ENCODE results near the gene XCL2. TPM values are rescaled to one million over a fixed set of nuclear protein-coding genes. Genes with fewer than 3 reads are reported as not detected.
A peak's percentile ranks its signal among the peaks of the same experiment; 100 is the strongest.
"Not testable (repeated sequence)": the region's sequence is repeated elsewhere in the genome, so short reads cannot be mapped to it uniquely, and the experiment has no call there.

XCL2 gene
- polyA plus RNA-seq, 2 of the 4 experiments (the other 2 are of a cell fraction) = not detected

DNA sequence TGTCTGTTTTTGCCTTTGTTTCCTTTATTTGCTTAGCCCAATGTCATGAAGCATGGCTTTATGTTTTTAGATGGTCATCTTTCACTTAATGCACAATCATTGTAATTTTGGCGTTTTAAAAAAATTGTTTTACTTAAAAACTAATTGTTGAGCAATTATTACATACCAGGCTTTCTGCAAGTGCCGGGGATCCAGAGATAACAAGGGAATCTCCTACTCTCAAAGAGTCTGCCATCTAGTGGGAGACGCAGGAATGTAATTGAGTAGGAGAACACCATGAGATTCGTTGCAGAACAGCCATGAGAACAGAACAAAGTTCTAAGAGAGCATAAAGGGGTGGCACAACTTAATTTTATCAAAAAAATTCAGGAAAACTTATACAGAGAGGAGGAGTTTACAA lies 30.4 kb upstream of the XCL2 start:
- CTCF ChIA-PET = interaction anchor here (0.7 to 2.3 kb wide), 2 partner anchors 135 to 232 kb away, joined by 3 to 9 read pairs; no protein-coding TSS in a partner anchor
- H3K4me3 ChIP-seq, H3K4me1 ChIP-seq, H3K27ac ChIP-seq, H3K4me2 ChIP-seq, H3K9me3 ChIP-seq, POLR2A ChIA-PET: not testable (repeated sequence)
- peak in 1 of 2 experiments; percentile 44 for DNase-seq (ENCODE audit: low read depth in 1 of 2, low spot score in 1 of 2)
- FAIRE-seq = peak; percentile 100
- ATAC-seq = peak; percentile 87 to 89
- TF ChIP-seq RAD21 (conservative IDR thresholded peaks at IDR 0.05 in 1 of 2, IDR thresholded peaks at IDR 0.05 in 1 of 2) = peak; percentile 40 to 59
- peak in 1 of 2 experiments; percentile 32; a peak in 1 of 4 replicates for TF ChIP-seq CEBPB (IDR thresholded peaks at IDR 0.05)
- TF ChIP-seq SMC3 (IDR thresholded peaks at IDR 0.05) = peak; percentile 65
- TF ChIP-seq, protein P1, sequence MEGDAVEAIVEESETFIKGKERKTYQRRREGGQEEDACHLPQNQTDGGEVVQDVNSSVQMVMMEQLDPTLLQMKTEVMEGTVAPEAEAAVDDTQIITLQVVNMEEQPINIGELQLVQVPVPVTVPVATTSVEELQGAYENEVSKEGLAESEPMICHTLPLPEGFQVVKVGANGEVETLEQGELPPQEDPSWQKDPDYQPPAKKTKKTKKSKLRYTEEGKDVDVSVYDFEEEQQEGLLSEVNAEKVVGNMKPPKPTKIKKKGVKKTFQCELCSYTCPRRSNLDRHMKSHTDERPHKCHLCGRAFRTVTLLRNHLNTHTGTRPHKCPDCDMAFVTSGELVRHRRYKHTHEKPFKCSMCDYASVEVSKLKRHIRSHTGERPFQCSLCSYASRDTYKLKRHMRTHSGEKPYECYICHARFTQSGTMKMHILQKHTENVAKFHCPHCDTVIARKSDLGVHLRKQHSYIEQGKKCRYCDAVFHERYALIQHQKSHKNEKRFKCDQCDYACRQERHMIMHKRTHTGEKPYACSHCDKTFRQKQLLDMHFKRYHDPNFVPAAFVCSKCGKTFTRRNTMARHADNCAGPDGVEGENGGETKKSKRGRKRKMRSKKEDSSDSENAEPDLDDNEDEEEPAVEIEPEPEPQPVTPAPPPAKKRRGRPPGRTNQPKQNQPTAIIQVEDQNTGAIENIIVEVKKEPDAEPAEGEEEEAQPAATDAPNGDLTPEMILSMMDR (IDR thresholded peaks at IDR 0.05) = peak; percentile 48
- 3% methylated on average over 4 of the region's 4 CpGs for WGBS (ENCODE audit: missing lambda C conversion rate)

DNA sequence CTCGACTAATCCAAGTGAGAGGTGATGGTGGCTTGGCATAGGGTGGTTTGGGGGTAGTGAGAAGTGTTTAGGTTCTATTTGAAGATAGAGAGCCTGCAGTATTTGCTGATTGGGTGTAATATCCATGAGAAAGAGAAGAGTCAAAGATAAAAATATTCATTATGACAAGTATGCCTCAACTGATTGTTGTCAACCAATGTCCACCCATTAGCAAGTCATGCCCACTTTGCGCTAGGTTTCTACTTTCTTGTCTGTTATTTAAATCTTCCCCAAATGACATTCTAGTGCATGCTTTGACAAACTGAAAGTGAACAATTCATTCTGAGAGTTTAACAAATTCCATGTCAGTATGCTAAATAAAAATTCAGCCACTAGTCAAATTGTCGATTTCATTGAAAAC lies 28.8 kb upstream of the XCL2 start:
- FAIRE-seq = no peak
- no peaks in the 10 kb centered on the region for H3K9me3 ChIP-seq

DNA sequence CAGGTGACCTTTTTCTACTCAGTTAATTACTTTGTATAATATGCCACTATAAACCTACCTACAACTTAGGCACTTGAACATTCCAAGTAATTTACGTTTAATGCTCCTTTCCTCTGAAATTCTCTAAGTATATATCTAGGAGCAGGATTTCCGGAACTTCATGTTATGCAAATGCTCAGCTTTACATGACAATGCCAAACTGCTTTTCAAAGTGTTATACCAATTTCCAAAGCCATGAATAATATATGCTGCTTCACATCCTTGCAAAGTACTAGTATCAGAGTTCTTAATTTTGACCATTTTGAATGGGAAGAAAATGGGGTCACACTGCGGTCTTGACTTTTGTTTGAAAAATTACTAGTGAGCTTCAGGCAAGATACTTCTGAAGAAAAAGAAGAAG lies 26.9 kb upstream of the XCL2 start:
- 60% methylated on average over 3 of the region's 3 CpGs for WGBS (ENCODE audit: missing lambda C conversion rate)
- no peak overlapping the region for H3K4me3 ChIP-seq
- DNase-seq (ENCODE audit: low read depth in 1 of 2, low spot score in 1 of 2) (no peak), FAIRE-seq (no peak), ATAC-seq (no peak)
- no peak overlapping the region for H3K27ac ChIP-seq
- POLR2A ChIA-PET = no interaction called here
- no peak overlapping the region for H3K4me2 ChIP-seq
- no peaks in the 10 kb centered on the region; the same call in 2 of the 3 replicates for H3K9me3 ChIP-seq
- CTCF ChIA-PET = interaction anchor here (1.4 to 1.7 kb wide), 2 partner anchors 131 to 229 kb away, joined by 3 to 9 read pairs; no protein-coding TSS in a partner anchor
- no peaks in the 10 kb centered on the region for H3K4me1 ChIP-seq
- TF ChIP-seq MAFK (IDR thresholded peaks at IDR 0.05; ENCODE audit: partially characterized antibody) (no peak), NPAS2 (CRISPR knock-in tag; IDR thresholded peaks at IDR 0.05; ENCODE audit: borderline replicate concordance) (no peak), HOXA7 (CRISPR knock-in tag; IDR thresholded peaks at IDR 0.05) (no peak), ESRRA (IDR thresholded peaks at IDR 0.05; ENCODE audit: borderline replicate concordance, low read length) (no peak), GATA3 (IDR thresholded peaks at IDR 0.05; ENCODE audit: borderline replicate concordance) (no peak), HOXB13 (CRISPR knock-in tag; IDR thresholded peaks at IDR 0.05; ENCODE audit: low read depth) (no peak), POLR2AphosphoS2 (conservative IDR thresholded peaks at IDR 0.05; ENCODE audit: low read length) (no peak), KDM1A (IDR thresholded peaks at IDR 0.05; ENCODE audit: low read depth) (no peak), RAD21 (conservative IDR thresholded peaks at IDR 0.05 in 1 of 2, IDR thresholded peaks at IDR 0.05 in 1 of 2) (no peak), EHMT2 (IDR thresholded peaks at IDR 0.05; ENCODE audit: low read depth) (no peak), BHLHE40 (IDR thresholded peaks at IDR 0.05; ENCODE audit: low read depth, low read length) (no peak)
- TF ChIP-seq, protein P2, sequence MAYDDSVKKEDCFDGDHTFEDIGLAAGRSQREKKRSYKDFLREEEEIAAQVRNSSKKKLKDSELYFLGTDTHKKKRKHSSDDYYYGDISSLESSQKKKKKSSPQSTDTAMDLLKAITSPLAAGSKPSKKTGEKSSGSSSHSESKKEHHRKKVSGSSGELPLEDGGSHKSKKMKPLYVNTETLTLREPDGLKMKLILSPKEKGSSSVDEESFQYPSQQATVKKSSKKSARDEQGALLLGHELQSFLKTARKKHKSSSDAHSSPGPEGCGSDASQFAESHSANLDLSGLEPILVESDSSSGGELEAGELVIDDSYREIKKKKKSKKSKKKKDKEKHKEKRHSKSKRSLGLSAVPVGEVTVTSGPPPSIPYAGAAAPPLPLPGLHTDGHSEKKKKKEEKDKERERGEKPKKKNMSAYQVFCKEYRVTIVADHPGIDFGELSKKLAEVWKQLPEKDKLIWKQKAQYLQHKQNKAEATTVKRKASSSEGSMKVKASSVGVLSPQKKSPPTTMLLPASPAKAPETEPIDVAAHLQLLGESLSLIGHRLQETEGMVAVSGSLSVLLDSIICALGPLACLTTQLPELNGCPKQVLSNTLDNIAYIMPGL (CRISPR knock-in tag; IDR thresholded peaks at IDR 0.05; ENCODE audit: borderline replicate concordance) = no peak
- TF ChIP-seq, protein P3, sequence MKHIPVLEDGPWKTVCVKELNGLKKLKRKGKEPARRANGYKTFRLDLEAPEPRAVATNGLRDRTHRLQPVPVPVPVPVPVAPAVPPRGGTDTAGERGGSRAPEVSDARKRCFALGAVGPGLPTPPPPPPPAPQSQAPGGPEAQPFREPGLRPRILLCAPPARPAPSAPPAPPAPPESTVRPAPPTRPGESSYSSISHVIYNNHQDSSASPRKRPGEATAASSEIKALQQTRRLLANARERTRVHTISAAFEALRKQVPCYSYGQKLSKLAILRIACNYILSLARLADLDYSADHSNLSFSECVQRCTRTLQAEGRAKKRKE (CRISPR knock-in tag; IDR thresholded peaks at IDR 0.05; ENCODE audit: low read depth) = no peak

More for the DNA sequence above, 28.8 kb upstream of the XCL2 start:
- WGBS (ENCODE audit: missing lambda C conversion rate) = 65% methylated on average over 3 of the region's 3 CpGs
- ChIA-PET CTCF (no interaction called here), POLR2A (no interaction called here)
- DNase-seq (ENCODE audit: low read depth in 1 of 2, low spot score in 1 of 2) = no peak
- ATAC-seq = no peak
- Histone ChIP-seq H3K4me3 (no peak overlapping the region), H3K4me1 (no peaks in the 10 kb centered on the region), H3K27ac (no peak overlapping the region), H3K4me2 (no peak overlapping the region)
- TF ChIP-seq TP53 (CRISPR knock-in tag; IDR thresholded peaks at IDR 0.05) (no peak), CBX2 (IDR thresholded peaks at IDR 0.05; ENCODE audit: borderline replicate concordance, low read depth) (no peak), ESRRA (IDR thresholded peaks at IDR 0.05; ENCODE audit: borderline replicate concordance, low read length) (no peak), NR3C1 (IDR thresholded peaks at IDR 0.05) (no peak), ZC3H11A (IDR thresholded peaks at IDR 0.05) (no peak), HOXB13 (CRISPR knock-in tag; IDR thresholded peaks at IDR 0.05; ENCODE audit: low read depth) (no peak), FOSL2 (IDR thresholded peaks at IDR 0.05) (no peak), FOSL2 (CRISPR knock-in tag; IDR thresholded peaks at IDR 0.05) (no peak), SREBF2 (IDR thresholded peaks at IDR 0.05) (no peak), MAFK (IDR thresholded peaks at IDR 0.05; ENCODE audit: partially characterized antibody) (no peak), HOXA7 (CRISPR knock-in tag; IDR thresholded peaks at IDR 0.05) (no peak), HDAC2 (IDR thresholded peaks at IDR 0.05) (no peak), ZSCAN20 (CRISPR knock-in tag; IDR thresholded peaks at IDR 0.05) (no peak), TFCP2L1 (CRISPR knock-in tag; IDR thresholded peaks at IDR 0.05) (no peak), JUN (IDR thresholded peaks at IDR 0.05) (no peak), POLR2A (IDR thresholded peaks at IDR 0.05; ENCODE audit: low read length) (no peak)
- TF ChIP-seq, protein P4, sequence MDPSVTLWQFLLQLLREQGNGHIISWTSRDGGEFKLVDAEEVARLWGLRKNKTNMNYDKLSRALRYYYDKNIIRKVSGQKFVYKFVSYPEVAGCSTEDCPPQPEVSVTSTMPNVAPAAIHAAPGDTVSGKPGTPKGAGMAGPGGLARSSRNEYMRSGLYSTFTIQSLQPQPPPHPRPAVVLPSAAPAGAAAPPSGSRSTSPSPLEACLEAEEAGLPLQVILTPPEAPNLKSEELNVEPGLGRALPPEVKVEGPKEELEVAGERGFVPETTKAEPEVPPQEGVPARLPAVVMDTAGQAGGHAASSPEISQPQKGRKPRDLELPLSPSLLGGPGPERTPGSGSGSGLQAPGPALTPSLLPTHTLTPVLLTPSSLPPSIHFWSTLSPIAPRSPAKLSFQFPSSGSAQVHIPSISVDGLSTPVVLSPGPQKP (IDR thresholded peaks at IDR 0.05; ENCODE audit: low read depth, low read length) = no peak
- TF ChIP-seq, protein P5, sequence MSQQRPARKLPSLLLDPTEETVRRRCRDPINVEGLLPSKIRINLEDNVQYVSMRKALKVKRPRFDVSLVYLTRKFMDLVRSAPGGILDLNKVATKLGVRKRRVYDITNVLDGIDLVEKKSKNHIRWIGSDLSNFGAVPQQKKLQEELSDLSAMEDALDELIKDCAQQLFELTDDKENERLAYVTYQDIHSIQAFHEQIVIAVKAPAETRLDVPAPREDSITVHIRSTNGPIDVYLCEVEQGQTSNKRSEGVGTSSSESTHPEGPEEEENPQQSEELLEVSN (IDR thresholded peaks at IDR 0.05; ENCODE audit: borderline replicate concordance, low read depth) = no peak
- TF ChIP-seq, protein P2 (CRISPR knock-in tag; IDR thresholded peaks at IDR 0.05; ENCODE audit: borderline replicate concordance) = no peak

Data from A549 (cell line).